Neural progenitor cell (in vitro differentiated cells): ENCODE measurements around the gene MMP28. TPM values are rescaled to one million over a fixed set of nuclear protein-coding genes. Genes with fewer than 3 reads are reported as not detected.

Experiments
- DNase-seq: peaks from one replicate; pipeline ENCODE4 v3.0.0-alpha.2; 2016; ENCODE audit warnings: low spot score
- H2AFZ ChIP-seq: fragments of 200-600 bp; sonication (generic); replicated peaks from 2 replicates; pipeline ENCODE4 v1.6.1; 2016; ENCODE audit warnings: antibody characterized with exemption
- H3F3A ChIP-seq: fragments of 200-600 bp; sonication (generic); 2 replicates; pipeline ENCODE4 v1.6.1; 2016; ENCODE audit warnings: antibody characterized with exemption, low read depth
- H3K27ac ChIP-seq: fragments of 200-600 bp; sonication (generic); 2 replicates; pipeline ENCODE4 v1.5.1; 2016; ENCODE audit warnings: mild to moderate bottlenecking
- H3K27me3 ChIP-seq: fragments of 200-600 bp; sonication (generic); 2 replicates; pipeline ENCODE4 v1.6.1; 2016; ENCODE audit warnings: mild to moderate bottlenecking, moderate library complexity
- H3K36me3 ChIP-seq: fragments of 200-600 bp; sonication (generic); 2 replicates; pipeline ENCODE4 v1.5.1; 2016
- H3K4me1 ChIP-seq: fragments of 200-600 bp; sonication (generic); 2 replicates; pipeline ENCODE4 v1.6.1; 2016; ENCODE audit warnings: mixed run types
- H3K4me2 ChIP-seq: fragments of 200-600 bp; sonication (generic); 2 replicates; pipeline ENCODE4 v1.6.1; 2016
- H3K4me3 ChIP-seq: fragments of 200-600 bp; sonication (generic); 2 replicates; pipeline ENCODE4 v1.5.1; 2016
- H3K79me2 ChIP-seq: fragments of 200-600 bp; sonication (generic); 2 replicates; pipeline ENCODE4 v1.6.1; 2016; ENCODE audit warnings: low read depth
- H3K9ac ChIP-seq: fragments of 200-600 bp; sonication (generic); 2 replicates; pipeline ENCODE4 v1.6.1; 2016
- H3K9me3 ChIP-seq: fragments of 200-600 bp; sonication (generic); 2 replicates; pipeline ENCODE4 v1.5.1; 2016; ENCODE audit warnings: low read depth
- H4K20me1 ChIP-seq: fragments of 200-600 bp; sonication (generic); 2 replicates; pipeline ENCODE4 v1.6.1; 2016; ENCODE audit warnings: low read depth
- H3K27ac Mint-ChIP-seq: 3 replicates; pipeline ENCODE4 v1.8.0; 2021; ENCODE audit warnings: mixed read lengths
- H3K27me3 Mint-ChIP-seq: 2 replicates; pipeline ENCODE4 v1.8.0; 2022; ENCODE audit warnings: low read depth, mild to moderate bottlenecking, inconsistent platforms, moderate library complexity, mixed read lengths; ENCODE audit not compliant: insufficient read depth
- H3K36me3 Mint-ChIP-seq: 3 replicates; pipeline ENCODE4 v1.8.0; 2021; ENCODE audit warnings: mixed read lengths
- H3K4me1 Mint-ChIP-seq: 3 replicates; pipeline ENCODE4 v1.8.0; 2021; ENCODE audit warnings: mixed read lengths
- H3K4me3 Mint-ChIP-seq: 3 replicates; pipeline ENCODE4 v1.8.0; 2021; ENCODE audit warnings: mild to moderate bottlenecking, moderate library complexity, mixed read lengths
- H3K9me3 Mint-ChIP-seq: 3 replicates; pipeline ENCODE4 v1.8.0; 2020; ENCODE audit warnings: mixed read lengths
- CTCF ChIP-seq: fragments of 200-600 bp; sonication (generic); IDR thresholded peaks from 2 replicates; pipeline ENCODE4 v1.5.1; 2017; ENCODE audit warnings: antibody characterized with exemption, mild to moderate bottlenecking
- EZH2 ChIP-seq: fragments of 200-600 bp; sonication (generic); IDR thresholded peaks from 2 replicates; pipeline ENCODE4 v1.6.1; 2017; ENCODE audit warnings: antibody characterized with exemption, mild to moderate bottlenecking, moderate library complexity
- EZH2phosphoT487 ChIP-seq: fragments of 200-600 bp; sonication (generic); IDR thresholded peaks from 2 replicates; pipeline ENCODE4 v1.6.1; 2017; ENCODE audit warnings: antibody characterized with exemption
- total RNA-seq: library from RNA; depleted of rRNA; stranded (reverse); fragments of >200 nt; gene quantifications from 2 replicates; pipeline ENCODE4 v1.2.3, GENCODE V29; 2015; ENCODE audit warnings: low replicate concordance

Gene MMP28
- total RNA-seq, 1 donor from 2014 or later: not detected

DNA sequence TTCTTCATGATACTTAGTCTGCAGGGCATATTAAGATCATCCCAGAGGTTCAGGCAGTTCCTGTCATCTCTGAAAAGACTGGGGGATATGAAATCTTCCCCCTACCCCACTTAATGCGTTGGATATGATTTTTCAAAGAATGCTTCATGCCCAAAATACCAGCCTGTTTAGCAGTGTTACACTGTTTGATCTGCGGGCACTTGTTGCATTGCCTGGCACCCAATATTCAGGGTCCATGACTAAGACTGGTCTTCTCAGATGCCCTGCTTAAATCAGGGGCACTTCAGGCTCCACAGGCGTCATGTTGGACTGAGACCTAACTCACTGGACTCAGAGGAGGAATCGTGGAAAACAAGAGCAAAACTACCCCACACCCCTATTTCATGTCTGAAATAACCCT lies 70.4 kb downstream of the MMP28 start:
- peaks cover 11% of the 10 kb centered on the region for H3F3A ChIP-seq
- H3K27ac ChIP-seq: no peak overlapping the region
- Mint-ChIP-seq H3K9me3 (no peaks in the 10 kb centered on the region), H3K4me1 (peaks cover 37% of the 10 kb centered on the region), H3K27ac (no peak overlapping the region), H3K36me3 (peaks cover 9% of the 10 kb centered on the region), H3K4me3 (no peak overlapping the region), H3K27me3 (peaks cover 2% of the 10 kb centered on the region)
- no peaks in the 10 kb centered on the region for H3K27me3 ChIP-seq
- no peaks in the 10 kb centered on the region for H3K79me2 ChIP-seq
- TF ChIP-seq EZH2: no peak
- no peak overlapping the region for H3K9ac ChIP-seq
- H2AFZ ChIP-seq: no peak overlapping the region
- no peak overlapping the region for H3K4me2 ChIP-seq
- no peaks in the 10 kb centered on the region for H3K9me3 ChIP-seq
- no peaks in the 10 kb centered on the region for H3K36me3 ChIP-seq
- H4K20me1 ChIP-seq: peaks cover 38% of the 10 kb centered on the region
- H3K4me3 ChIP-seq: no peak overlapping the region
- H3K4me1 ChIP-seq: peaks cover 25% of the 10 kb centered on the region
- no peak for DNase-seq

DNA sequence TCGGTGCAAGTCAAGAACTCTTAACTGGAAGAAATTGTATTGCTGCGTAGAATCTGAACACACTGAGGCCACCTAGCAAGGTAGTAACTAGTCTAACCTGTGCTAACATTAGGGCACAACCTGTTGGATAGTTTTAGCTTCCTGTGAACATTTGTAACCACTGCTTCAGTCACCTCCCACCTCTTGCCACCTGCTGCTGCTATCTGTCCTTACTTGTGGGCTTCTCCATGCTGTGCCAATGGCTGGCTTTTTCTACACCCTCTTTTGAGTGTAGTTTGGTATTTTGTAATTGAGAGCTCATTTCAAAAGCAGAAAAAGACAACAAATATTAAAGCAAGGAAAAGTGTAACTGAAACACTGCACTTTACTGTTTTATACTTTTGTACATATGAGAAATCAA lies 71.7 kb downstream of the MMP28 start:
- Histone ChIP-seq H3K79me2 (no peaks in the 10 kb centered on the region), H3K4me1 (peaks cover 13% of the 10 kb centered on the region), H3K4me3 (no peak overlapping the region), H3K4me2 (no peak overlapping the region), H3K27ac (no peak overlapping the region), H3K36me3 (no peaks in the 10 kb centered on the region), H4K20me1 (peaks cover 28% of the 10 kb centered on the region), H3K27me3 (no peaks in the 10 kb centered on the region), H3K9ac (no peak overlapping the region), H3K9me3 (no peaks in the 10 kb centered on the region), H2AFZ (no peak overlapping the region), H3F3A (no peaks in the 10 kb centered on the region)
- no peak for TF ChIP-seq CTCF
- no peak for TF ChIP-seq EZH2phosphoT487
- no peak for TF ChIP-seq EZH2
- Mint-ChIP-seq H3K4me1 (peaks cover 27% of the 10 kb centered on the region), H3K27me3 (no peaks in the 10 kb centered on the region), H3K4me3 (no peak overlapping the region), H3K36me3 (peaks cover 12% of the 10 kb centered on the region), H3K27ac (no peak overlapping the region), H3K9me3 (no peaks in the 10 kb centered on the region)
- no peak for DNase-seq

DNA sequence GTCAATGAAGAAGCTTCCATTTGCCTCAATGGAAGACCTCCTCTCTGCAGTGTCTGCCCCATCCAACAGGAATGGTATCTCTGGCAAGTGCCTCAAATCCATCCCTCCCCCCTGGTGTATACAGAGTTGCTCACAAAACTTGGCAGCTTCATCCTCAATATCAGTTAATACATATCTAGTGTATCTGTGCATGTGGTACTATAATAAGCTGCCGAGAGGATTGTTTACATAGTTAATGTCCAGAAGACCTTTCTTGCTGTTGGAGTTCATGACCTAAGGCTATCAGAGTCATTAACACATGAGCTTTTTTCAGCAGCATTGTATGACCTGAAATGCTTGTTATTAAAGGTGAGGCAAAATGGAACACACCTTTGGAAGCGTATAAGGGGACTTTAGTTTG lies 78.0 kb downstream of the MMP28 start:
- Mint-ChIP-seq H3K4me3 (no peak overlapping the region), H3K36me3 (peaks cover 10% of the 10 kb centered on the region), H3K27ac (no peak overlapping the region), H3K4me1 (peaks cover 10% of the 10 kb centered on the region), H3K9me3 (no peaks in the 10 kb centered on the region), H3K27me3 (no peaks in the 10 kb centered on the region)
- Histone ChIP-seq H3K4me3 (no peak overlapping the region), H3K9me3 (no peaks in the 10 kb centered on the region), H4K20me1 (peaks cover 19% of the 10 kb centered on the region), H3F3A (peaks cover 7% of the 10 kb centered on the region), H3K4me1 (peaks cover 26% of the 10 kb centered on the region), H3K27me3 (no peaks in the 10 kb centered on the region), H2AFZ (no peak overlapping the region), H3K4me2 (no peak overlapping the region), H3K27ac (no peak overlapping the region), H3K36me3 (no peaks in the 10 kb centered on the region), H3K9ac (no peak overlapping the region), H3K79me2 (no peaks in the 10 kb centered on the region)
- no peak for DNase-seq
- TF ChIP-seq EZH2 (no peak), CTCF (no peak), EZH2phosphoT487 (no peak)

GRCh38 chr17:35716897-35717465 lies 78.5 kb downstream of the MMP28 start:
- no peak for TF ChIP-seq EZH2phosphoT487
- TF ChIP-seq CTCF: no peak
- no peak for TF ChIP-seq EZH2
- no peak for DNase-seq
- Histone ChIP-seq H3K4me1 (peaks cover 26% of the 10 kb centered on the region), H3K27ac (no peak overlapping the region), H3K27me3 (no peaks in the 10 kb centered on the region), H3K9ac (no peak overlapping the region), H3K9me3 (no peaks in the 10 kb centered on the region), H3F3A (peaks cover 7% of the 10 kb centered on the region), H3K4me2 (no peak overlapping the region), H3K79me2 (no peaks in the 10 kb centered on the region), H2AFZ (no peak overlapping the region), H3K4me3 (no peak overlapping the region), H4K20me1 (peaks cover 19% of the 10 kb centered on the region), H3K36me3 (no peaks in the 10 kb centered on the region)
- Mint-ChIP-seq H3K36me3 (peaks cover 10% of the 10 kb centered on the region), H3K27ac (no peak overlapping the region), H3K4me1 (peaks cover 10% of the 10 kb centered on the region), H3K4me3 (no peak overlapping the region), H3K9me3 (no peaks in the 10 kb centered on the region), H3K27me3 (no peaks in the 10 kb centered on the region)
